Left renal cortex interstitium (tissue), 4 donors: ENCODE results near the gene GNB1. TPM values are rescaled to one million over a fixed set of nuclear protein-coding genes. Genes with fewer than 3 reads are reported as not detected.
A peak's percentile ranks its signal among the peaks of the same experiment; 100 is the strongest.
"Not testable (repeated sequence)": the region's sequence is repeated elsewhere in the genome, so short reads cannot be mapped to it uniquely, and the experiment has no call there.

Experiments
- DNase-seq, 4 donors: peaks; one replicate each; pipeline ENCODE4 v3.0.0-alpha.2; 2013; ENCODE audit warnings: low read depth in 4 of 4, low spot score in 2 of 4, missing footprints in 1 of 4
- polyA plus RNA-seq, 4 donors: library from polyadenylated mRNA; unstranded; fragments of 120-200 nt; gene quantifications; one replicate each; pipeline ENCODE4 v1.2.1, GENCODE V29; 2013; ENCODE audit not compliant: insufficient read length in 4 of 4

GNB1 gene
- polyA plus RNA-seq = 100 to 1,000 TPM; 261 to 315 (median 282) TPM

- DNase-seq = peak; percentile 83 to 91 (median 88)
Measured at GRCh38 chr1:1890506-1891348, at the start of gene GNB1. Gene GNB1, minus strand, starts transcription at chr1:1891087. Its CDS starts 65,634 bp downstream, at chr1:1825453.

- DNase-seq = no peak
Measured at GRCh38 chr1:1940123-1940425, 49.2 kb upstream of the GNB1 start.

- no peak for DNase-seq
Measured at GRCh38 chr1:1939296-1940122, 48.6 kb upstream of the GNB1 start.

- no peak for DNase-seq
Measured at GRCh38 chr1:1938613-1939295, 47.9 kb upstream of the GNB1 start.

- no peak for DNase-seq
Measured at GRCh38 chr1:1938276-1938573, 47.3 kb upstream of the GNB1 start.

GRCh38 chr1:1937549-1938275 is 46.8 kb upstream of the GNB1 start:
- DNase-seq = no peak

- no peak for DNase-seq
Measured at GRCh38 chr1:1937061-1937460, 46.2 kb upstream of the GNB1 start.

GRCh38 chr1:1934848-1935247 is 44.0 kb upstream of the GNB1 start:
- DNase-seq = not testable (repeated sequence)

- DNase-seq = no peak
Measured at GRCh38 chr1:1929639-1930545, 39.0 kb upstream of the GNB1 start.

- DNase-seq = no peak
Measured at GRCh38 chr1:1929102-1929638, 38.3 kb upstream of the GNB1 start.

- no peak for DNase-seq
Measured at GRCh38 chr1:1928231-1929101, 37.6 kb upstream of the GNB1 start.

- DNase-seq = no peak
Measured at GRCh38 chr1:1927751-1928150, 36.9 kb upstream of the GNB1 start.

- DNase-seq = no peak
Measured at GRCh38 chr1:1926886-1927660, 36.2 kb upstream of the GNB1 start.

- no peak for DNase-seq
Measured at GRCh38 chr1:1926346-1926811, 35.5 kb upstream of the GNB1 start.

- DNase-seq = no peak
Measured at GRCh38 chr1:1925437-1926345, 34.8 kb upstream of the GNB1 start.

GRCh38 chr1:1924849-1925248 is 34.0 kb upstream of the GNB1 start:
- no peak for DNase-seq

GRCh38 chr1:1924386-1924785 is 33.5 kb upstream of the GNB1 start:
- DNase-seq = no peak
